Epithelial cell of esophagus (primary cell): ENCODE results near the gene LANCL3.
A peak's percentile ranks its signal among the peaks of the same experiment; 100 is the strongest.

ENCODE experiments used
- DNase-seq: peaks from one replicate; pipeline ENCODE4 v3.0.0; 2010; ENCODE audit warnings: low read depth
- H3K4me3 ChIP-seq: 2 replicates; pipeline ENCODE4 v1.5.1; 2011; ENCODE audit warnings: mild to moderate bottlenecking, low read length, control low read depth
- CTCF ChIP-seq: IDR thresholded peaks from 2 replicates; pipeline ENCODE4 v1.5.1; 2011; ENCODE audit warnings: low read depth, mild to moderate bottlenecking, low read length, control low read depth, inconsistent platforms; ENCODE audit not compliant: insufficient read depth; ENCODE audit errors: missing control alignments

The LANCL3 gene

GRCh38 chrX:37684426-37684825 is 113.0 kb downstream of the LANCL3 start:
- no peak overlapping the region for H3K4me3 ChIP-seq
- no peak for DNase-seq
- TF ChIP-seq CTCF: no peak

GRCh38 chrX:37684973-37685372 is 113.5 kb downstream of the LANCL3 start:
- DNase-seq: no peak
- no peak overlapping the region for H3K4me3 ChIP-seq
- no peak for TF ChIP-seq CTCF

- no peak for TF ChIP-seq CTCF
- peak within 1 kb of the TSS; percentile 34 for H3K4me3 ChIP-seq
- DNase-seq: peak; percentile 43
Measured at GRCh38 chrX:37685381-37686359, 114.2 kb downstream of the LANCL3 start, which contains the start of gene XK. Gene XK, plus strand, starts transcription at chrX:37685791. Its CDS starts 171 bp downstream, at chrX:37685962.

- TF ChIP-seq CTCF: no peak
- DNase-seq: no peak
- peak overlapping the region; percentile 34 for H3K4me3 ChIP-seq
Measured at GRCh38 chrX:37686369-37686995, 115.0 kb downstream of the LANCL3 start.

GRCh38 chrX:37686996-37687395 is 115.5 kb downstream of the LANCL3 start:
- H3K4me3 ChIP-seq: no peak overlapping the region
- no peak for DNase-seq
- no peak for TF ChIP-seq CTCF

- DNase-seq: no peak
- H3K4me3 ChIP-seq: no peak overlapping the region
- TF ChIP-seq CTCF: no peak
Measured at GRCh38 chrX:37690119-37690518, 118.7 kb downstream of the LANCL3 start.
